IMR-90 (cell line): ENCODE measurements around the gene SKAP1.

ENCODE experiments used
- BHLHE40 ChIP-seq: fragments of 150-350 bp; IDR thresholded peaks from 2 replicates; pipeline ENCODE4 v1.6.1; 2016; ENCODE audit warnings: mild to moderate bottlenecking, low read depth, low read length
- TF ChIP-seq, protein P1 (sequence below): conservative IDR thresholded peaks from 2 replicates; pipeline ENCODE4 v1.5.1; 2012; ENCODE audit warnings: mild to moderate bottlenecking, low read depth, low read length, improper control_type of control experiment
- TF ChIP-seq, protein P2 (sequence below): fragments of 150-350 bp; IDR thresholded peaks from 2 replicates; pipeline ENCODE4 v1.6.1; 2016; ENCODE audit warnings: low read depth, mild to moderate bottlenecking, low read length, moderate library complexity, borderline replicate concordance

DNA sequence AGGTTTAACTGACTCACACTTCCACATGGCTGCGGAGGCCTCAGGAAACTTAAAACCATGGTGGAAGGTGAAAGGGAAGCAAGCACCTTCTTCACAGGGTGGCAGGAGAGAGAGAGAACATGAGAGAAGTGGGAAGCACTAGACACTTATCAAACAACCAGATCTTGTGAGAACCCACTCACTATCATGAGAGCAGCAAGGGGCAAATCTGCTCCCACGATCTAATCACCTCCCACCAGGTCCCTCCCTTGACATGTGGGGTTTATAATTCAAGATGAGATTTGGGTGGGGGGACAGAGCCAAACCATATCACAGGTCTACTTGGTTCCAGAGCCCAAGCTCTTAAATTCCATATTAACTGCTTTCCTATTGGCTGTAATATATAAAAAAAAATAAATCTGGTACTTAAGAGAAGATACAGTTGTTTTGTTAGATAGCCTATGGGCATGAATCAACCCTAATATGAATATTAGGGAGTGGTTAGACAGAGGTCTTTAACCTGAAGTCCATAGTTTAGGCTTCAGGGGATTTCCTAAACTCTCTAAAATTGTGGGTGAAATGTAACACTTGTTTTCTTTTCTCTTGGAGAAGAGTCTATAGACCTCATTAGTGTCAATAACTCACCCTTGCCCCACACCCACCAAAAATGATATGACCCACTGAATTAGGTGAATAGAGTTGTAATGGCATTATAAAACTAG lies 56.7 kb downstream of the SKAP1 start:
- TF ChIP-seq, protein P1, sequence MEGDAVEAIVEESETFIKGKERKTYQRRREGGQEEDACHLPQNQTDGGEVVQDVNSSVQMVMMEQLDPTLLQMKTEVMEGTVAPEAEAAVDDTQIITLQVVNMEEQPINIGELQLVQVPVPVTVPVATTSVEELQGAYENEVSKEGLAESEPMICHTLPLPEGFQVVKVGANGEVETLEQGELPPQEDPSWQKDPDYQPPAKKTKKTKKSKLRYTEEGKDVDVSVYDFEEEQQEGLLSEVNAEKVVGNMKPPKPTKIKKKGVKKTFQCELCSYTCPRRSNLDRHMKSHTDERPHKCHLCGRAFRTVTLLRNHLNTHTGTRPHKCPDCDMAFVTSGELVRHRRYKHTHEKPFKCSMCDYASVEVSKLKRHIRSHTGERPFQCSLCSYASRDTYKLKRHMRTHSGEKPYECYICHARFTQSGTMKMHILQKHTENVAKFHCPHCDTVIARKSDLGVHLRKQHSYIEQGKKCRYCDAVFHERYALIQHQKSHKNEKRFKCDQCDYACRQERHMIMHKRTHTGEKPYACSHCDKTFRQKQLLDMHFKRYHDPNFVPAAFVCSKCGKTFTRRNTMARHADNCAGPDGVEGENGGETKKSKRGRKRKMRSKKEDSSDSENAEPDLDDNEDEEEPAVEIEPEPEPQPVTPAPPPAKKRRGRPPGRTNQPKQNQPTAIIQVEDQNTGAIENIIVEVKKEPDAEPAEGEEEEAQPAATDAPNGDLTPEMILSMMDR: no peak
- no peak for TF ChIP-seq BHLHE40
- TF ChIP-seq, protein P2, sequence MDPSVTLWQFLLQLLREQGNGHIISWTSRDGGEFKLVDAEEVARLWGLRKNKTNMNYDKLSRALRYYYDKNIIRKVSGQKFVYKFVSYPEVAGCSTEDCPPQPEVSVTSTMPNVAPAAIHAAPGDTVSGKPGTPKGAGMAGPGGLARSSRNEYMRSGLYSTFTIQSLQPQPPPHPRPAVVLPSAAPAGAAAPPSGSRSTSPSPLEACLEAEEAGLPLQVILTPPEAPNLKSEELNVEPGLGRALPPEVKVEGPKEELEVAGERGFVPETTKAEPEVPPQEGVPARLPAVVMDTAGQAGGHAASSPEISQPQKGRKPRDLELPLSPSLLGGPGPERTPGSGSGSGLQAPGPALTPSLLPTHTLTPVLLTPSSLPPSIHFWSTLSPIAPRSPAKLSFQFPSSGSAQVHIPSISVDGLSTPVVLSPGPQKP: no peak
